SK-N-SH treated with all-trans-retinoic acid at 6 μM for 48 hours (cell line): ENCODE results near the gene RAB30.

Experiments
- ATAC-seq: fragments of 200-7000 bp; cut with Tn5 transposase; 3 replicates; pipeline ENCODE4 v1.9.1; 2020; ENCODE audit warnings: mild to moderate bottlenecking, moderate library complexity
- ARNTL ChIP-seq: fragments of 450-650 bp; formaldehyde crosslinking; IDR thresholded peaks from 2 replicates; pipeline ENCODE4 v1.5.0; 2020; ENCODE audit warnings: low read depth, mild to moderate bottlenecking, moderate library complexity, borderline replicate concordance
- BACH2 ChIP-seq: fragments of 250-450 bp; sonication (Bioruptor Pico); IDR thresholded peaks from 2 replicates; pipeline ENCODE4 v1.9.0; 2021; ENCODE audit warnings: mild to moderate bottlenecking, borderline replicate concordance
- CREB5 ChIP-seq: fragments of 250-450 bp; sonication (Bioruptor Pico); IDR thresholded peaks from 2 replicates; pipeline ENCODE4 v1.5.1; 2020; ENCODE audit warnings: low read depth, mild to moderate bottlenecking, moderate library complexity
- CSDC2 ChIP-seq: fragments of 250-450 bp; sonication (Bioruptor Pico); IDR thresholded peaks from 2 replicates; pipeline ENCODE4 v1.5.0; 2020; ENCODE audit warnings: mild to moderate bottlenecking, moderate library complexity
- CSRNP3 ChIP-seq: fragments of 250-450 bp; sonication (Bioruptor Pico); IDR thresholded peaks from 2 replicates; pipeline ENCODE4 v1.5.1; 2021; ENCODE audit warnings: mild to moderate bottlenecking, moderate library complexity
- ESRRG ChIP-seq: fragments of 250-450 bp; sonication (Bioruptor Pico); IDR thresholded peaks from 2 replicates; pipeline ENCODE4 v1.6.1; 2021; ENCODE audit warnings: mild to moderate bottlenecking
- GLIS3 ChIP-seq: fragments of 250-450 bp; sonication (Bioruptor Pico); IDR thresholded peaks from 2 replicates; pipeline ENCODE4 v1.5.0; 2020; ENCODE audit warnings: mild to moderate bottlenecking, moderate library complexity
- PATZ1 ChIP-seq: fragments of 250-450 bp; sonication (Bioruptor Pico); IDR thresholded peaks from 2 replicates; pipeline ENCODE4 v1.8.0; 2020; ENCODE audit warnings: mild to moderate bottlenecking, moderate library complexity, borderline replicate concordance
- POU6F1 ChIP-seq: fragments of 250-450 bp; sonication (Bioruptor Pico); IDR thresholded peaks from 2 replicates; pipeline ENCODE4 v1.8.0; 2021; ENCODE audit warnings: low read depth, mild to moderate bottlenecking, moderate library complexity, borderline replicate concordance
- PPARA ChIP-seq: fragments of 250-450 bp; sonication (Bioruptor Pico); IDR thresholded peaks from 2 replicates; pipeline ENCODE4 v1.5.0; 2020; ENCODE audit warnings: mild to moderate bottlenecking, borderline replicate concordance
- RARB ChIP-seq: fragments of 250-450 bp; sonication (Bioruptor Pico); IDR thresholded peaks from 2 replicates; pipeline ENCODE4 v1.8.0; 2021; ENCODE audit warnings: mild to moderate bottlenecking, moderate library complexity
- SNAI2 ChIP-seq: fragments of 250-450 bp; sonication (Bioruptor Pico); IDR thresholded peaks from 2 replicates; pipeline ENCODE4 v1.5.0; 2020; ENCODE audit warnings: mild to moderate bottlenecking, moderate library complexity
- TCF4 ChIP-seq: fragments of 250-450 bp; sonication (Bioruptor Pico); IDR thresholded peaks from 2 replicates; pipeline ENCODE4 v1.8.0; 2021; ENCODE audit warnings: mild to moderate bottlenecking, moderate library complexity, borderline replicate concordance
- TOX ChIP-seq: fragments of 250-450 bp; sonication (Bioruptor Pico); IDR thresholded peaks from 2 replicates; pipeline ENCODE4 v1.8.0; 2021; ENCODE audit warnings: mild to moderate bottlenecking, moderate library complexity, borderline replicate concordance
- TSHZ2 ChIP-seq: fragments of 250-450 bp; sonication (Bioruptor Pico); IDR thresholded peaks from 2 replicates; pipeline ENCODE4 v1.5.0; 2020; ENCODE audit warnings: mild to moderate bottlenecking, moderate library complexity
- ZC3H10 ChIP-seq: fragments of 250-450 bp; sonication (Bioruptor Pico); IDR thresholded peaks from 2 replicates; pipeline ENCODE4 v1.5.1; 2021; ENCODE audit warnings: mild to moderate bottlenecking, moderate library complexity
- ZFP3 ChIP-seq: fragments of 250-450 bp; sonication (Bioruptor Pico); IDR thresholded peaks from 2 replicates; pipeline ENCODE4 v1.5.0; 2020; ENCODE audit warnings: mild to moderate bottlenecking, moderate library complexity
- ZFP30 ChIP-seq: fragments of 450-650 bp; formaldehyde crosslinking; IDR thresholded peaks from 2 replicates; pipeline ENCODE4 v1.5.0; 2022; ENCODE audit warnings: mild to moderate bottlenecking, moderate library complexity
- ZNF565 ChIP-seq: fragments of 450-650 bp; formaldehyde crosslinking; conservative IDR thresholded peaks from 2 replicates; pipeline ENCODE4 v1.5.0; 2020; ENCODE audit warnings: low read depth, mild to moderate bottlenecking, moderate library complexity
- ZNF70 ChIP-seq: fragments of 450-650 bp; formaldehyde crosslinking; IDR thresholded peaks from 2 replicates; pipeline ENCODE4 v1.5.0; 2020; ENCODE audit warnings: mild to moderate bottlenecking, moderate library complexity
- ZNF8 ChIP-seq: fragments of 450-650 bp; formaldehyde crosslinking; IDR thresholded peaks from 2 replicates; pipeline ENCODE4 v1.5.0; 2020; ENCODE audit warnings: mild to moderate bottlenecking, moderate library complexity

Gene RAB30

GRCh38 chr11:83002522-83002921, 69.2 kb downstream of the RAB30 start (continued):
- TF ChIP-seq ZNF565 (CRISPR knock-in tag) (no peak), CSDC2 (CRISPR knock-in tag) (no peak), ZC3H10 (CRISPR knock-in tag) (no peak), TOX (no peak), ESRRG (no peak)

GRCh38 chr11:83002053-83002452, 69.6 kb downstream of the RAB30 start:
- no peak for ATAC-seq
- TF ChIP-seq ESRRG (no peak), ZFP30 (CRISPR knock-in tag) (no peak), GLIS3 (no peak), RARB (CRISPR knock-in tag) (no peak), ZNF8 (CRISPR knock-in tag) (no peak), POU6F1 (CRISPR knock-in tag) (no peak), ZFP3 (CRISPR knock-in tag) (no peak), CREB5 (CRISPR knock-in tag) (no peak), ARNTL (CRISPR knock-in tag) (no peak), PPARA (no peak), TCF4 (CRISPR knock-in tag) (no peak), ZNF70 (CRISPR knock-in tag) (no peak), TOX (no peak), CSDC2 (CRISPR knock-in tag) (no peak), BACH2 (CRISPR knock-in tag) (no peak), ZNF565 (CRISPR knock-in tag) (no peak), CSRNP3 (CRISPR knock-in tag) (no peak)
- TF ChIP-seq, all 23 proteins: peak for 0

- ATAC-seq: no peak
- no peak for TF ChIP-seq ESRRG
- no peak for TF ChIP-seq PPARA
- no peak for TF ChIP-seq ZFP3 (CRISPR knock-in tag)
- no peak for TF ChIP-seq ZNF70 (CRISPR knock-in tag)
- no peak for TF ChIP-seq ARNTL (CRISPR knock-in tag)
Measured at GRCh38 chr11:83000381-83000780, 71.3 kb downstream of the RAB30 start.

- ATAC-seq: no peak
- TF ChIP-seq PATZ1 (no peak), GLIS3 (no peak), CREB5 (CRISPR knock-in tag) (no peak), ARNTL (CRISPR knock-in tag) (no peak), ZFP30 (CRISPR knock-in tag) (no peak), TSHZ2 (CRISPR knock-in tag) (no peak), SNAI2 (CRISPR knock-in tag) (no peak), ZNF565 (CRISPR knock-in tag) (no peak), ZNF70 (CRISPR knock-in tag) (no peak), PPARA (no peak), POU6F1 (CRISPR knock-in tag) (no peak), ZNF8 (CRISPR knock-in tag) (no peak), RARB (CRISPR knock-in tag) (no peak), BACH2 (CRISPR knock-in tag) (no peak), ZC3H10 (CRISPR knock-in tag) (no peak), CSRNP3 (CRISPR knock-in tag) (no peak), TOX (no peak)
Measured at GRCh38 chr11:82999232-82999631, 72.5 kb downstream of the RAB30 start.
